SIG-M5 treated with dmso at 0.1 percent for 504 hours (cell line): ENCODE measurements around the gene AP5Z1.
A peak's percentile ranks its signal among the peaks of the same experiment; 100 is the strongest.

Source experiments
- DNase-seq: peaks from one replicate; lab custom pipeline; 2025; ENCODE audit not compliant: unreplicated experiment; lab: John Stamatoyannopoulos, UW

AP5Z1 gene

DNA sequence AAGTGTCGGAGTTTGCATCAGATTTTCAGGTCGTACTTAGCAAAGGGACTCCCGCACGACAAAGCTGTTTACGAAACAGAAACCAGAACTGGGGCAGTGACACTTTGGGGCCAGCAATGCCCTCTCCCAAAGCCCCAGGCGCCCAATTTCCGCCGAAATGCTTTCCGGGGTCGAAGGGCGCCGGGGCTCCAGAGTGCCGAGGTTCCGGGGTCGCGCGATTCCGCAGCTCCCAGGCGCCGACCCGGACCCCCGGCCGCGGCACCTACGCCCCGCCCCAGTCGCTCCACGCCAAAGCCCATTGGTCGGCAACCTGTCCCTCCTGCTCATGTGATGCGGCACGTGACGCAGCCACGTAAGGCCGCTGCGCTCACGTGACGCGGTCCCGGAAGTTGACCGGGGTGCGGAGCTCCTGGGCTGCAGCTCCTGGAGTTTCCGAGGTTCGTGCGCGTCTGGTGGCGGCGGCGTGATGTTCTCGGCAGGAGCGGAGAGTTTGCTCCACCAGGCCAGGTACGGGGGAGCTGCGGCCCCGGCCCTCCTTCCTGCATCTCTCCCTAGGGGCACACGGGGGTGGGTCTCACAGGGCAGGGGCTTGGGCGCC, at the start of gene AP5Z1:
Gene AP5Z1, plus strand, starts transcription at position 374 of the 598 bp plus-strand sequence. Its CDS starts 93 bp downstream, at position 467.
- DNase-seq: peak; percentile 95

DNA sequence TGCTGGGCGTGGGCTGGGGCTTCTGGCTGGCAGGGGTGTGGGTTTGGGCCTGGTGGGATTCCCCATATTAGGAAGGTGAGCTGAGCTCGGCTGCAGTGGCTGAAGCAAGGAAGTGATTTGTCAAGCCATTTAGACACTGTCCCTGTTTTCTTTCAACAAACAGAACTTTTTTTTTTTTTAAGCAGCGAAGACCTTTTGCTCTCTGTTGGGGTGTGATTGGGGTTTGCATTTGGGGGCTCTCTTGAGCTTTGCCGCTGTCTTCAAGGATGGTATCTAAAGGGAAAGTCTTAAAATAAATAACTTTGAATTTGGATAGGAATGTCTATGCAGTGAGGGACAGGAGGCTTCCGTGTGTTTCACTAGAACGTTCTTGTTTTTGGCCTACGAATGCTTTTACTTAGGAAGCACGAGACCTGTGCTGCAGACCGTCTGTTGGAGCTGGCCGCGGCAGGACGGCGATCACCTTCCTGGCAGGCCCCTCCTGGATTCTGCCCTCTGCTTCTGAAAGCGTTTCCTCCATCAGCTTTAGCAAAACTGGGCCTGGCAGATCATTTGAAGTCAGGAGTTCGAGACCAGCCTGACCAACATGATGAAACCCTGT, 49.5 kb upstream of the AP5Z1 start:
- no peak for DNase-seq

DNA sequence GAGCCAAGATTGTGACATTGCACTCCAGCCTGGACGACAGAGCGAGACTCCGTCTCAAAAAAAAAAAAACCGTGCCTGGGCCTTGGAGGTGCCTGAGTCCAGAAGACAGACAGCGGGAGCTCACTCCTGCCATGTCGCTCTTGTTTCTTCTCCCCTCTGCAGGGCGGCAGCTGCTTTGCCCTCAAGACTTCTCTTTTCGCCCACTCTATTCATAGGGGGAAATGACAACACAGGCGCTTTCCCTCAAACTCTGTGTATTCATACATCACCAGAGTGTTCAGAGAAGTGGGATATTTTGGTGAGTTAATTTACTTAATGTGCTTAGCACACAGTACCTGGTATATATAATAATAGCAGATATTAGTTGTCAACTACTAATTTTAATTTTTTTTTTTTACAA, 48.9 kb upstream of the AP5Z1 start:
- DNase-seq: no peak

- no peak for DNase-seq
Observed at GRCh38 chr7:4727914-4728705, 47.3 kb upstream of the AP5Z1 start.

DNA sequence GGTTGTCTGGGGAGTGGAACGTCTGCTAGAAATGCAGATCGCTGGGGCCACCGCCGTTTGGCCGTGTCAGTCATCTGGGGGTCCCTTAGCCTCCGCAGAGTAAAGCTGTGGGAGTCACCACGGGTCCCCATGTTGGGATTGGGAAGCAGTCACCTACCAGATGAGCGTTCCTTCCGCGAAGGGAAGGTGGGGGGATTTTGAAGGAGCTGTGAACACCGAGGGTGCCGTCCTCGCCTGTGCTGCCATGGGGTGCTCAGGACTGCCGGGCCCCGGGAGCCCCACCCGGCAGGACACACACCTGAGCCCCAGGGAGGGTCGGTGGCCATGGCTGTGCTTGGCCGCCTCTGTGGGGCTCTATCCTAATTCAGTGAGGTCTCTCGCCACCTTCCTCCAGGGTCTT, 46.2 kb upstream of the AP5Z1 start:
- no peak for DNase-seq

- no peak for DNase-seq
Observed at GRCh38 chr7:4730276-4730675, 45.1 kb upstream of the AP5Z1 start.

GRCh38 chr7:4730971-4731370, 44.5 kb upstream of the AP5Z1 start:
- DNase-seq: no peak

DNA sequence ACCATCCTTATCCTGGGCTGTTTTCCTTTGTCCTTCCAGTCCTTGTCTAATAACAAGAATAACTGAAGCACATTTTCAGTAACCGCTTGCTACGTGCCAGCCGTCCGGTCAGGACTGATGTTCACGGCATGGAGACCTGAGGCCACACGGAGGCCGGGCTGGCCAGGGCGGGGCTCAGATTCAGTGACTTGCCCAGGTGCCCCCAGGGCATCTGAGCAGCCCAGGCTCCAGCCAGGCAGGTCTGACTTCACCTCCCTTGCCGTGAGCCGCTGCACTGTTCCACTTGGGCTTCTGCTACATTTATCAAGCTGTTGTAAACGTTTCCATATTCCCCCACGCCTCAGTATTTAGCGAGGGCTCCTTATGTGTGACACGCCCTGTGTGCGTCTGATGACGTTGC, 43.6 kb upstream of the AP5Z1 start:
- no peak for DNase-seq

DNA sequence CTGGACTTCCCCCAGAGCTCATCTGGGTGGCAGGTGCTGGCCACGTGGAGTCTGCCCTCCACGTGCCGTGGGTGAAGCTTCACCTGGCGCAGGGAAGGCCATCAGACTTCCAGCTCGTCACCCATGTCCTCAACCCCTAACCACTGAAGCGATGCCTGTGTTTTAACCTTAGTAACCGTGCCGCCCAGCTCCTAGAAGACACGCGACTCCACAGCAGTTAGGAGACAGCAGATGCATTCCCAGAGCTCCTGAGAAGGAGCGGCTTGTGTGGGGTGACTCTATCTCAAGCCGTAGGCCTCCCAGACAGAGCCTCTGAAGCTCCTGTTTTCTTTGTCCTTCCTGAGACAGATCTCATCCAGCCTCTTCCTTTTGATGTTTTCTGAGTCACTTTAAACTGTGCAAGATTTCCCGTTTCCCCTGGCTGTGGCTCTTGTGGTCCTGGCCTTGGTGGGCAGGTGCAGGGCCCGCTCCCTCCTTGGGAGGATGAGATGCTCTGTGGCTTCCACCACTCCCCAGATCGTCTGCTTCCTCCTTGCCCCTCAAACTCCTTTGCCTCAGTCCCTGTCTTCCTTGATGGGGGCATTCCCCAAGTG, 41.4 kb upstream of the AP5Z1 start:
- DNase-seq: no peak

GRCh38 chr7:4734587-4735345, 40.7 kb upstream of the AP5Z1 start:
- DNase-seq: no peak

- no peak for DNase-seq
Observed at GRCh38 chr7:4737300-4737699, 38.1 kb upstream of the AP5Z1 start.

GRCh38 chr7:4738711-4739527, 36.5 kb upstream of the AP5Z1 start:
- DNase-seq: peak; percentile 47

- DNase-seq: no peak
Observed at GRCh38 chr7:4739528-4739992, 35.9 kb upstream of the AP5Z1 start.

GRCh38 chr7:4740796-4741195, 34.6 kb upstream of the AP5Z1 start:
- no peak for DNase-seq

GRCh38 chr7:4742051-4742573, 33.3 kb upstream of the AP5Z1 start:
- no peak for DNase-seq

DNA sequence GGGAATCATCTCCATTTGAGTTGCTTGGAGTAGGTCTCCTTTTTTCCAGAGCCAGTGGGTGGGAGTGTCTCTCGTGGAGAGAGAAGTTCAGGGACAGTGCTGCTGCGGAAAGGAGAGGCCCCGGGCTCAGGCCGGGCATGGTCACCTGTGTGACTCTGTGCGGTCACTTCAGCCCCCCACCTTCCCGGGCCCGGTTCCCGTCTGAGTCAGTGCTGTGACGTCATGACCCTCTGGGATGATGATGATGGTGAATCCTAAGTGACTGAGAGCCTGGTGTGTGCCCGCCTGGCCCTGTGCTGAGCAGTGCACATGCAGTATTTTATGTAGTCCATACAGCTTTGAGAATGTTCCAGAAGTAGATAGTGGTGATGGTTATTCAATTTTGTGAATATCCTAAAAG, 32.6 kb upstream of the AP5Z1 start:
- DNase-seq: no peak

GRCh38 chr7:4744391-4745264, 30.8 kb upstream of the AP5Z1 start:
- DNase-seq: peak; percentile 85

DNA sequence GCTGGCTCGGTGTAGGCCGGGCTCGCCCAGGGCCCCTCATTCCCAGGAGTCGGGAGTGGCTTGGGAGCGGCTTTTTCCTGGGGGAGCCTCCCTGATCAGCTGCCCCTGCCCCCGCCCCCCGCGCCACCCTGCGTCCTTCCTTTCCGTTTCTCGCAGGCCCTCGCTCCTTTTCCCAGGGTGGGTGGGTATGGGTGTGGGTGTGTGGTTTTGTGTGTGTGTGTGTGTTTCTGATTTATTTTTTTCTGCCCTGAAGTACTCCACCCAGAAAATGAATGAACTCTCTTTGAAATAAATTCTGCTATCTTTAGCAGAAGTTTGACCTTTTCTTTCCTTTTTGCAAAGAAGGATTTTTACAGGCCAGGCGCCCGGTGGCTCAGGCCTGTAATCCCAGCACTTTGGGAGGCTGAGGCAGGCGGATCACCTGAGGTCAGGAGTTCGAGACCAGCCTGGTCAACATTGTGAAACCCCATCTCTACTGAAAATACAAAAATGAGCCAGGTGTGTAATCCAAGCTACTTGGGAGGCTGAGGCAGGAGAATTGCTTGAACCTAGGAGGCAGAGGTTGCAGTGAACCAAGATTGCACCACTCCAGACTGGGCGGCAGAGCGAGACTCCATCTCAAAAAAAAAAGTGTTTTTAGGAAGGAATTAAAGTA, 30.0 kb upstream of the AP5Z1 start:
- DNase-seq: no peak
